Activated CD8-positive, alpha-beta memory T cell treated with anti-CD3 and anti-CD28 coated beads for 36 hours (primary cell): Measurements from ENCODE around the gene JARID2. TPM values are rescaled to one million over a fixed set of nuclear protein-coding genes. Genes with fewer than 3 reads are reported as not detected.

Source experiments
- CTCF ChIA-PET: fragments of 350-600 bp; sonication (Branson Sonifier 250); formaldehyde crosslinking; loops from one replicate; lab custom pipeline; 2021; ENCODE audit warnings: antibody characterized with exemption; lab: Charles Lee
- POLR2A ChIA-PET: fragments of 350-600 bp; sonication (Branson Sonifier 250); formaldehyde crosslinking; loops from one replicate; lab custom pipeline; 2021; ENCODE audit warnings: antibody characterized with exemption; lab: Charles Lee
- total RNA-seq, 2 experiments: library from RNA; stranded (reverse); gene quantifications; one replicate each; pipeline ENCODE4 v1.2.3, GENCODE V29; 2021

The JARID2 gene
- total RNA-seq, 2 experiments from 2014 or later: 25.9 to 26.6 TPM

DNA sequence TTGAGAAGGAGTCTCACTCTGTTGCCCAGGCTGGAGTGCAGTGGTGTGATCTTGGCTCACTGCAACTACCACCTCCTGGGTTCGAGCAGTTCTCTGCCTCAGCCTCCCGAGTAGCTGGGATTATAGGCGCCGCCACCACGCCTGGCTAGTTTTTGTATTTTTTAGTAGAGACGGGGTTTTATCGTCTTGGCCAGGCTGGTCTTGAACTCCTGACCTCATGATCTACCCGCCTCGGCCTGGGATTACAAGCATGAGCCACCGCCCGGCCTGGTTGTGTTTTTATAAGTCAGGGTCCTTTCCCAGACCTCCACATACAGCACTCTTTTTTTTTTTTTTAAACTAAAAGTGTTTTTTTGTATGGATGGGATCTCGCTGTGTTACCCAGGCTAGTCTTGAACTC lies 51.3 kb downstream of the JARID2 start:
- ChIA-PET POLR2A (interaction anchor here (0.7 kb wide), 1 partner anchor 165 kb away, joined by 3 read pairs; no protein-coding TSS in a partner anchor), CTCF (interaction anchor here (1.7 kb wide), 1 partner anchor 41 kb away, joined by 6 read pairs; no protein-coding TSS in a partner anchor)

DNA sequence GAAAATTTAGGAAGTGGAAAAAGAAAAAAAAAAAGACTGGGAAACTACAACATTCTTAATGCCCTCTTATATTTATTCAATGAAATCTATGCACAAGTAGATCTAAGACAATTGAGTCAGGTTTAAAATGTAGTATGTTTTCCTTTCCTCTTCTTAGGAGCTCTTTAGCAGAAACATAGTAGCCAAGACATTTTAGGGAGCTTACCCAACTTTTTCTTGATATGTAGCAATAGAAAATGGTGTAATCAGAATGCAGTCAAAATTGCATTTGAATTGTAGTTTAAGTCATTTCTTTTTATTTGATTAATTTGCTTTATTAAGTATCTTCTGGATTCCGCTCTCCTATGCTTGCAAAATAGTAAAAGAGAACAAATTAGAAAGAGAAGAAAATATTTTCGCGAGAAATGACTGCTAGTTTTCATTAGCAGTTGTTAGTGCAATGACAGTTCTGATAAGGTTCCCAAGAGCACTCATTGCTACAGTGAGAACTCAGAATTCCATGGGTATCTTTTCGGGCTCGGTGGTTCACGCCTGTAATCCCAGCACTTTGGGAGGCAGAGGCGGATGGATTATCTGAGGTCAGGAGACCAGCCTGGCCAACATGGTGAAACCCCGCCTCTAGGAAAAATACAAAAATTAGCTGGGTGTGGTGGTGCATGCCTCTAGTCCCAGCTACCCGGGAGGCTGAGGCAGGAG lies 52.2 kb downstream of the JARID2 start:
- ChIA-PET CTCF (no interaction called here), POLR2A (interaction anchor here (0.7 kb wide), 1 partner anchor 164 kb away, joined by 3 read pairs; no protein-coding TSS in a partner anchor)

DNA sequence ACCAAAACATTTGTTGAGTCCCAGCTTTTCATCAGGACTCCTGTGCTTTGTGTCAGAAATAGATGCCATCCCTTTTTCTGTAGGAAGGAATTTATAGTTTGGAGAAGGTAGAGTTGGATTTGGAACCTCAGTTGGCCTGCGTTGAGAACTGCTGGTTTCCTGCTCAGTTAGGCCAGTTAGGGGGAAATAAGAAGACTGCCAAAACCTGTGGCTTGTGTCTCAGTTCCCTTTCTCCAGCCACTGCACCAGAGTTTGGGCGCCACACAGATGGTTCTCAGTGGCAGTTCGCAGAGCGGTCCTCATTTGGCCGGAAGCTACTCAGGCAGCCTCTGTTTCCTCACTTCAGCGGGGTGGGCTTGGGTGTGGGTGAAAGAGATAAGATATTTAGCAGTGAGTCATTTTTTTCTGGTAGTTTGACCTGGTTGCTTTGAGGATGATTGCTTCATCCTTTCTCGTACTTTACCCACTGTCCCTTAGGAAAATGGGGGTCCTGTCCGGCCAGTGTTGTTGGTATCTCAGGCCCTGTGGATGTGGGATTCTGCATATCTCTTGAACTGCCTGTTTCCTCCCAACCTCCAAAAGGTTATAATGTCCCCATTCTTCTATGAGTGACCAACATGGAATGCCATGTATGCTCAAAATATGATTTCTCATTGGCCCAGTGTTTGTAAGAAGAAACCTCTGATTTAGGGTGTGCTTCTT lies 53.7 kb downstream of the JARID2 start:
- POLR2A ChIA-PET: interaction anchor here (0.7 to 1.0 kb wide), 2 partner anchors 45 to 89 kb away, joined by 3 to 4 read pairs; no protein-coding TSS in a partner anchor
- CTCF ChIA-PET: no interaction called here

DNA sequence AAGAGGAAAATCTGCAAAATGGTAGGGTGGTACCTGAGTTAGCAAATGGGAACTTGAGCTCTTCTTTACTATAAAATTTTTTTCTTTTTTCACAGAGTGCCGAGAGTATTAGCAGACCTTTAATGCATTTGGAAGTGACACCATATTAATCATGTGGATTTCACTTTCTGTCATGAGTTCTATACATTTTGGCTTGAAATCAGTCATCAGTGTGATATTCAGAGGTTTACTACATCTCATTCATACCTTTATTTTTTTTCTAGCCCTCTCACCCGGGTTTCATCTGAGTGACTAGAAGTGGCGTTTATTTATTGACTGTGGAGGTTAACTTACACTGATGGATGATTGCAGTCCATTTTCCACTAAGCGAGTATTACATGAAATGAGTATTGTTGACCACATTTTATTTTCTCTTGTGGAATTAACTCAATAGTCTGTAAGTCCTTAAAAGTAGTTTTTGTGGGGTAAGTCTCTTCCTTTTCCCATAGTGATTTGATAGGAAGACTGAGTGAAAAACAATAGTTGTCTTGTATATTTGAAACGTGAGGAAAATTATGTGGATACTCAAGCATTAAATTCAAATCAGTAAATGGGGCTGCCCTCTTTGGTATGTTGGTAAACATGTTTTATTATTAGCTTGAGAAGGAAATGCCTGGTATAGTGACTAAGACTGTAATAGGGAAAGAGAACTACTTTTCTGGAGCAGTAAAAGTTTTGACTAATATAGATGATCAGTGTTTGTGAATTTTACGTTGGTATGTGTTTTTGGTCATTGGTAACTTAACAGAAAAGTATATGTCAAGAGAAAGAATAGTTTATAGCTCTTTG lies 55.5 kb downstream of the JARID2 start:
- CTCF ChIA-PET: interaction anchor here (0.9 kb wide), 1 partner anchor 40 kb away, joined by 3 read pairs; no protein-coding TSS in a partner anchor
- POLR2A ChIA-PET: no interaction called here

DNA sequence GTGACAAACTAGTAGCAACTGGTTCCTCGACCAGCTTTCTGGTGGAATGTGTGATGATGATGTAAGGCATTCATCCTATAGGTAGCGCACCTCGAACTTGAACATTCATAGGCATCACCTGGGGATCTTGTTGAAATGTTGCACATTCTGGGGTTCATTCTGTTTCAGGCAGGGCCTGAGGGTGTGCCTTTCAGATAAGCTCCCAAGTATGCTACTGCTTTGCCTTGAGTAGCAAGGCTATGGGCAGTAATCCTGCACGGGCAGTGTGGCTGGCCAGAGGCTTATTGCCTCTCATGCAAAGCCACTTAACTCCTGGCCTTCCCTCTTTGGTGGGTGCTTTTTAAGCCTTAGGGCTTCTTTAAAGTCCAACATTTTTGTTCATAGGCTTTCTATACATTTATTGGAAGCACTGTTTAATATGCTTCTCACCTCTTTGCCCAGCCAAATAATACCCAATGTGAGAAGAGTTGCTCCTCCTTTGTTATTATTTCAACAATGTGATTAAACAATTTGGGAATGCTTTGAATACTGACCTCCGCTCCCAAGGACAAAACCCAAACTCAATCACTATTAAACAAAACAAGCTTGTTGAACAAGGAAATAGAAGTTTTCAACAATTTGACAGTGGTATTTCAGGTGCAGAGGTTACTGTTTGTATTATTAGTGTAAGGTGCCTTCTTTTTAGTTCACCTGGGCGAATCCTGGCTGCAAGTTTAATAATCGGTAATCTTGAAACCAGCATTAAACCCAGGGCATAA lies 57.5 kb downstream of the JARID2 start:
- ChIA-PET POLR2A (interaction anchor here (0.7 kb wide), 1 partner anchor 425 kb away, joined by 4 read pairs; no protein-coding TSS in a partner anchor), CTCF (interaction anchor here (0.6 to 1.8 kb wide), 3 partner anchors 14 to 138 kb away, joined by 3 to 5 read pairs (median 3); no protein-coding TSS in a partner anchor)

DNA sequence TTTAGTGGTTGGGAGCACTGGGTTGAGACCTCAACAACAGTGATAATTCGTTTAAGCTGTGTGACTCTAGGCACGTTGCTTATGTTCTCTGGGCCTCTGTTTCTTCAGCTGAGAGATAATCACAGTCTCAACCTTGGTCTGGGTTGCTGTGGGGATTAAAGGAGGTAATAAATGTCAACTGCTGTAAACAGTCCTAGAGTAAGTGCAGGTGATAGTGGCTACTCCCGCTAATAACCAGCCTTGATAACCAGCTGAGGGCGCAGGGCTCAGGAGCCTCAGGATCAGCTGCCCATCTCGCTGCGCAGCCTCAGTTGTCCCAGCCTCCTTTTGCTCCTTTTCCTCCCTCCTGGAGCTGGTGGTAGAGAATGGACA lies 58.0 kb downstream of the JARID2 start:
- ChIA-PET CTCF (interaction anchor here (1.2 to 1.8 kb wide), 2 partner anchors 10 to 13 kb away, joined by 3 to 5 read pairs; no protein-coding TSS in a partner anchor), POLR2A (no interaction called here)

DNA sequence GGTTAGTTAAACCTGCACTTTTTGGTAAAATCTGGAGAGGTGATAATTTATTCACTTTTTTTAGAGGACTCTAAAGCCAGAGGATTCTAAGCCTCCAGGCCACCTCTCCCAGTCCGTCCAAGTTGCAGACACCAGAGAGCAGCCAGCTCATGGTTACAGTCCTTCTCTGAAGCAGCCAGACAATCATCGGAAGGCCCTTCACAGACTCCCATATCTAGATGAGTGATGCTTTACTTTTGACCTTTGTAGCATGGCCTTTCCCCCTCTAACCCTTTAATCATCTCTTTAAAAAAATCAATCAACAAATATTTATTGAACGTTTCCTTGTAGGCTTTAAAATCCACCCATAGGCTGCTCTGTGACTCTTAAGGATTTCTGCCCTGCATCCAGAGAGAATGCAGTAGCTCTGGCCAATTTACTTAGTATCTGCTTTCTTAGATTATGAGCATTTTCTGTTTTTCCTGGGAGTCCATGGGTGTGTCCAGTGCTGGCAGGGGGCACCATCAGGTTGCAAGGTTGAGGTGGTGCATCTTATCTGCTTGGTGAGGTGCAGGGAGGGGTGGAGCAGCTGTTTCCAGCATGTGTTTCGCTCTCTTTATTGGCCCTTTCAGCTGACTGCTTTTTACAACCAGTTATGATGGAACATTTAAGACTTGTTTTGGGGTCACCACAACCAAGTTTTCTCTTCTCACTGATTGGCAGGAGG lies 58.6 kb downstream of the JARID2 start:
- CTCF ChIA-PET: interaction anchor here (1.2 to 1.8 kb wide), 2 partner anchors 10 to 13 kb away, joined by 3 to 5 read pairs; no protein-coding TSS in a partner anchor
- POLR2A ChIA-PET: no interaction called here

DNA sequence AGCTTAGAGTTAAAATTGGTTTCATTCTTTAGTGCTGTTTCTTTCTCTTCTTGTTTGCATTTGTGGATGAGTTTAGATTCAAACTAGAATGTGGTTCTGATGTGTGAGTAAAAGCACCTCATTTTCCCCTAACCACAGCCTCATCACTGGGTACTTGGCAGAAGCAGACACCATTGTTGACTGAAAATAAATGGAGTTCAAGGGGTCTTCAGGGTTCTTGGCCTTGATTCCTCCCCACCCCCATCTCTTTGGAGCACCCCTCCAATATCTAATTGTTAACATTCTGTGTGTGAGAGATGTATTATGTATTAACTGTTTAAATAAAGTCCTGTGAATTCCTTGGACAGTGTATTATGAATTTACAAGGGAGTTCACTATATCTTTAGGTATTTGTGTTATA lies 59.6 kb downstream of the JARID2 start:
- POLR2A ChIA-PET: no interaction called here
- CTCF ChIA-PET: no interaction called here

DNA sequence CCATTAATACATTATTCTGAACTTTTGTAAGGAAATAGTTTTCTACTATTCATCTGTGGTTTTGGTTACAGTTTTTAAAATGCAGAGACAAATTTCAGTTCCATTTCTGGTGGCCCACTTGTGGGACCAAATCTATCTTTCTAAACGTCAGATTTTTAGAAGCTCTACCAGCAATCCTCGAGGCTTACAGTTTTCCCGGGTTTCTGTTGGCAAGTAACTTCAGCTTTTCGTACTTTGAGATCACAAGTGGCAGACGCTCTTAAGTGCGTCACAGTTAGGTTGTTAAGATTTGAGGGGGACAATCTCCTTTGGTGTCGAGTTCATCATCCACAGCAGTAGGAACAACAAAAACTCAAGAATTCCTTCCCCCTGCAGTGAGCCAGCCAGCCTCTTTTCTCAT lies 60.0 kb downstream of the JARID2 start:
- POLR2A ChIA-PET: no interaction called here
- CTCF ChIA-PET: interaction anchor here (0.5 to 0.7 kb wide), 3 partner anchors 167 to 320 kb away, joined by 3 to 6 read pairs (median 5); no protein-coding TSS in a partner anchor

DNA sequence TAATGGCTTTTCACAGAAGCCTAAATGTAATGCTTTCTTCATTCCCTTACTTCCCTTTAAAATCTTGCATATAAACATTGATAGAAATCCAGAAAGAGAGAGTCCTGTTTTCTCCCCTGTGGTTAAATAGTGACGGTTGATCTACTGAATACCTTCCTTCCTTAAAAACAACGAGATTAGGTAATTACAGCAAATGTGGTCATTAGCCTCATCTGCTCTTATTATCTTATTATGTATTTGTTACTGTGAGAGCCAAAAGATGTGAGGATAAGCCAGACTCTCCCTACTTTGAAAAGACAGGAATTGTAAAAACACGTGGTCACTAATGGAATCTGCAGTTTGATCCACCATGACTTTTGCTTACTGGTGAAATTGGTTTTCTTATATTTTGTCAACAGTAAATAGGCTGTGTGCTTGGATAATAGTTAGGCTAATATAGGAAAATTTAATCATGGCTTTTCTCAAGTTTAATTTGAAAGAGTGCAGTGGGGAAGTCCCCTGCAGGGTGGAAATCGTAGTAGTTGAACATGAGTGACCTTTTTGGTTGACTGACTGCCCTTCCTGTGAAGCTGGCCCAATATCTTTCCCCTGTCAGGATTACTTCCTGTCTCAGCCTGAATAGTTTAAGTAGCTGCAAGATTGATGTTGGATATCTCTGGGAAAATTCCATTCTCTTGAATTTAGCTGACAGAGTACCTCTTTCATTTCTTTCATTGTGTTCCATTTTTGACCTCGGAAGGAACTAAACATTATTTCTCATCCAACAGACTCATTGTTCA lies 62.8 kb downstream of the JARID2 start:
- CTCF ChIA-PET: no interaction called here

DNA sequence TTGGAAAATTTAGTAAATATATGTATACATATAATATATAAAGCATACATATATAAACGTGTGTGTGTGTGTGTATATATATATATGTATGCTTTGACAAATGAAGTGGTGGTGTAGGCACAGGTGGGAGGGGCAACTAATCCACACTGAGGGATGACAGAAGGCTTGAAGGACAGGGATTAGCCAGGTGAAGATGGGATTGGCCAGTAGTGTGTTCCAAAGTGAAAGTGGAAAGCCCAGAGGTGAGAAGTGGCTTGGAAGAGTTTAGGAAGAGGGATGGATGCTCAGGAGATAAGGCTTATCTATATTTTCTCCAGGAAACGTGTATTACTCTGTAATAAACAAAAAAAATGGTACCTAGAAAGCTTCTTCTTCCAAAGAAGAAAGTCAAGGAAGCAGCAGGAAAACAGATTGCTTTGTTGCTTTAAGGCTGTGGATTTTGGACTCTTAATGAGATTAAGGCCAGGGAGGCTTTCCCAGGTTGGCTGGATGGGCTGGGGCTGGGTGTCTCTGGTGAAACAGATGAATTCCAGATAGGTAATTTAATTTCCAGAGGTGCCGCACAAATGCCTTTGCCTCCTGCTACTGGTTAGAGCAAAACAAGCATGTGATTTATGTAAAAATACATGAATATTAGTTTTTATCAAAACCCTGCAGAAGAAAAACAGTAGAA lies 63.9 kb downstream of the JARID2 start:
- CTCF ChIA-PET: no interaction called here

More for the DNA sequence above, 62.8 kb downstream of the JARID2 start:
- POLR2A ChIA-PET: no interaction called here

DNA sequence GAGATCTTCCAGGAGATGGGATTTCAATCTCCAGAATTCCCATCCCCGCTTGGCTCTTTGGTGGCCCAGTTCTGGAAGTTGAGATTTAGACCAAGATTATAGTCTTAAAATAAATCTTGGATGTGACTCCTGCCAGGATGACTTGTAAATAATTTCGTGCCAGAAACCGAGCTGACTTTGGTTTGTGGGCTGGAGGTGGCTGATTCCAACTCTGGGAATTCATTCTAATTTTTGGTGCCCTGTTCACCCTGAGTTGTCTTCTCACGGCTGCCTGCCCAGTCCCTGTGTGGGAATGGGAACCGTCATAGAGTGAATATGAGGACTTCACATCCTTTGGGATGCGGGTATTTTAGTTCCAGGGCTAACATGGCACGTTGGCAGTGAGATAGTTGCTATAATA lies 64.8 kb downstream of the JARID2 start:
- ChIA-PET CTCF (no interaction called here), POLR2A (interaction anchor here (0.5 kb wide), 1 partner anchor 156 kb away, joined by 5 read pairs; no protein-coding TSS in a partner anchor)

More for the DNA sequence above, 63.9 kb downstream of the JARID2 start:
- POLR2A ChIA-PET: no interaction called here

DNA sequence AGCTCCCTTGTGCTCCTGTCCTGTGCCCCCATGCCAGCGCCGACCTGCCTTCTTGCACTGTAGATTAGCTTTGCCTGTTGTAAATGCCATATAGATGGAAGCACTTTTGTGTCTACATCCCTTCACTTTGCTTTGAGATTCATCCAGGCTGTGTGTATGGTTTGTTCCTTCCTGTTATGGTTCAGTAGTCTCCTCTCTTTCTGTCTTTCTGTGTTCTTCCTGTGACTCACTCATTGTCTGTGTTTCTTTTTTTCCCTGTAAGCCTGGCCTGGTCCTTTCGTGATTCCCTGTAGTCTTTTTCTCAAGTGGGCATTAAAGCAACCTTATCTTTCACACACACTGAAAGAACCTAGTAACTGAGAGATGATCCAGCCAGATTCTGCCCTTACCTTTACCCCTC lies 66.6 kb downstream of the JARID2 start:
- POLR2A ChIA-PET: no interaction called here
- CTCF ChIA-PET: no interaction called here

DNA sequence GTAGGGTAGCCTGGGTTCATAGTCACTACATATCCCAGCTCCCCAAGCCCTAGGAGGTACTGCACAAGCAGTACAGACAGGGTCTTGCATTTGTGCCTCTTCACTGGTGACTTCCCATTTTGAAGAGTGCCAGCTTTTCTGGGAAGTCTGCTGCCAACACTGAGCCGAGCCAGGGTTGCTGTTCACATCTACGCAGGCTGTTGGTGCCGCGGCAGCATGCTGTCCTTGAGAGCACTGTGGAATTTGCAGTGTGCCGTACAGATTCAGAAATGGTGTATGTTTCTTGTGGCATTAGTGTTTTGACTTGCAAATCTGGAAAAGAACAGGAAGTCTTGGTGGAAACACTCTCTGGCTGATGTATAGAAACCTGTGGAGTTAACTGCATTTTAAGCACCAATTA lies 67.5 kb downstream of the JARID2 start:
- POLR2A ChIA-PET: no interaction called here

DNA sequence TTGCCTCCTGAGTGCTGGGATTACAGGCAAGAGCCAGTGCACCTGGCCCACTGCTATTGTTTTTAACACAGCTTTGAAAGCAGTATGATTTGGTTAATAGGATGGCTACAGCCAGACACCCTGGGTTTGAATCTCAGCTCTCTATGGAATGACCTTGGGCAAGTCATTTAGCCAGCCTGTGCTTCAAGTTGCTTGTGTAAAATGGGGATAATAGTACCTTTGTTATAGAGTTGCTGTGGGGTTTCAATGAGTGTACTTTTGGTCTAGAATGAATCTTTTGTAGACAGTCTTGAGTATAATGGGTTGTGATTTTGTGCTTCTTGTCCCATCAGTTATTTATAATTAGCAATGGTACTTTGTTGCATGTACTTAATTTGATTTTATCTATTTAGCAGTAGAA lies 70.9 kb downstream of the JARID2 start:
- ChIA-PET POLR2A (no interaction called here), CTCF (interaction anchor here (1.0 kb wide), 1 partner anchor 13 kb away, joined by 5 read pairs; no protein-coding TSS in a partner anchor)

More for the DNA sequence above, 67.5 kb downstream of the JARID2 start:
- CTCF ChIA-PET: interaction anchor here (1.0 kb wide), 1 partner anchor 9 kb away, joined by 3 read pairs; no protein-coding TSS in a partner anchor

DNA sequence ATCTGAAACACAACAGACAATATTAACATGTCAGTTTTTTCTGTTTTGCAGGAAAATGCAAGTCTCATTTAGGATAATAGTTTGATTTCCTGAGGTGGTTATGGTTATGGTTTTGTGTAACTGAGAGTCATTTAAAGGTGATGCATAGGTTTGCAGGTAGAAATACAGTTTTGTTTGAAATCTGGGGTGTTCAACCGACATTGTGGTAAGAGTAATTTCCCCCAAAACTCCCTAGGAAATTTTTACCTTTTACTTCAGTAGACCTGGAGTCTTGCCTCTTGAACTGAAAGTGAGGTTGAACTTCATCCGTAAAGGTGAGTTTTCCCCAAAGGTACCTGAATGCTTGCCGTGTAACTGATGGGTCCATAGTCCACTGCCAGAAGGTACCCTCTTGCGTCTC lies 71.4 kb downstream of the JARID2 start:
- ChIA-PET CTCF (interaction anchor here (1.0 kb wide), 1 partner anchor 13 kb away, joined by 5 read pairs; no protein-coding TSS in a partner anchor), POLR2A (no interaction called here)
